NCI-H146 treated with DMSO at 0.1 percent for 48 hours (cell line): ENCODE measurements around the gene POLD4.

ENCODE experiments used
- DNase-seq: peaks from one replicate; lab custom pipeline; 2025; ENCODE audit not compliant: unreplicated experiment; lab: John Stamatoyannopoulos, UW

Gene POLD4

DNA sequence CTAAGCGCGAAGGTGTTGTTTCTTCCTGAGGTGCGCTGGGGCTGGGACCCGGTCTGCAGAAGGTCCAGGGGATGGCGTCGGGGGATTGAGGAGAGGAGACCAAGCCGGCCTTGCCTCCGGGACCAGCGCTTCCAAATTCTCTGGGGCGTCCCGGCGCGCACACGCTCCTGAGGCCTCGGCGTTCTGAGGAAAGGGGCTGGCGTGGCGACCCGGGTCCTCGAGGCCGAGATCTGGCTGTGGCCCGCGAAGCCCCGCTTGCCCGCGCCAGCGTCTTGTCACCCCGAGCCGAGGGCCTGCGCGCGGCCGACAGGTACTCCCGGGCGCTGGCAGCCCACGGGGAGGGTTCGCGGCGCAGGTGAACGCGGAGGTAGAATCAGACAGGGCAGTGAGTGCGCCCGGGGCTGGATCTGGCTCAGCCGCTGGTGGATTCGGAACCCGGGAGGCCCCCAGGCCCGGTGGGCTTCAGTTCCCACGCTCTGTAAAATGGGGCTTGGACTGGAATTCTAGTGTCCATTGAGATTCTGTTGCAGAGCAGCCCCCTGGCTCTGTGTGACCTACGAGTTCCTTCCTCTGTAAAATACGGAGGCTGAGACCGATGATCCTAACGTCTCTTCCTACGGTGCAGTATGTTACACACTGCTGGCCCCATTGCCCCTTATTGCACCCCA lies 35.3 kb downstream of the POLD4 start:
- no peak for DNase-seq

DNA sequence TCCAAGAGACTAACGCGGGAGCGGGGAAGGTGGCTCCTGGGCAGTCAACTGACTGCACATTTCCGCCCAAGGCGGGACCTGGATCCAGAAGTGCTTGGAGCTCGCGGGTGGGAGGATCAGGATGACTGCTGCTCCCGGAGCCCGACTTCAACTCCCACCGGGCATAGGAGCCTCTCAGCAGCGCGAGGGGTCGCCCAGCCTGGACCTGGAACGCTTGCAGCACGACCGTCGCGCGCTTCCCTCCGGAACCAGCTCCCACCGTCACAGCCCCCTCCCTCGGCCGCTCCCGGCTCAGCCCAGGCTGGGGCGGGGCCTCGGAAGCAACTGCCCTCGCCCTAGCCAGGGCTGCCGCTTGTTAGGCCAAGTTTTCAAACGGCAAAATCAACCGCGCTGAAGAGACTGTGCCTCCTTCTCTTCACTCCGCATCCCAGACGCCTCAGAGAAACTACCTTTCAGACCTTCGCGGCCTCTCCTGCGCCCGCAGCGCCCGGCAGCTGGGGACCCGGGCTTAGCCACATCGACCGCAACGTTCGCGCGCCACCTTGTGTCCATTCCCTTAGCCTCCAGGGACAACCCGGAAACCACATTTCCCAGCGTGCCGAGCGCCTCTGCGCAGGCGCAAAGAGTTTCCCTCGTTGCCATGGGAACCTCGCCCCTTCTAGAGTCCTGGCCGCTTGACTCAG lies 36.0 kb downstream of the POLD4 start:
- DNase-seq, result peak; percentile 98

DNA sequence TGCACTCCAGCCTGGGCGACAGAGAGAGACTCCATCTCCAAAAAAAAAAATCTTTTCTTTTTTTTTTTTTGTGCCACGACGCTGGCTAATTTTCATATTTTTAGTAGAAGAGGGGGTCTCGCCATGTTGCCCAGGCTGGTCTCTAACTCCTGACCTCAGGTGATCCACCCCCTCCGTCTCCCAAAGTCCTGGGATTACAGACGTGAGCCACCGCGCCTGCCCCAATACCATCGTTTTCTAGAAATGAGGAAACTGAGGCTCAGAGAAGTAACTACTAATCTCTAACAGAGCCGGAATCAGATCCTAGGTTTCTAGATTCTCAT lies 36.5 kb downstream of the POLD4 start:
- no peak for DNase-seq

DNA sequence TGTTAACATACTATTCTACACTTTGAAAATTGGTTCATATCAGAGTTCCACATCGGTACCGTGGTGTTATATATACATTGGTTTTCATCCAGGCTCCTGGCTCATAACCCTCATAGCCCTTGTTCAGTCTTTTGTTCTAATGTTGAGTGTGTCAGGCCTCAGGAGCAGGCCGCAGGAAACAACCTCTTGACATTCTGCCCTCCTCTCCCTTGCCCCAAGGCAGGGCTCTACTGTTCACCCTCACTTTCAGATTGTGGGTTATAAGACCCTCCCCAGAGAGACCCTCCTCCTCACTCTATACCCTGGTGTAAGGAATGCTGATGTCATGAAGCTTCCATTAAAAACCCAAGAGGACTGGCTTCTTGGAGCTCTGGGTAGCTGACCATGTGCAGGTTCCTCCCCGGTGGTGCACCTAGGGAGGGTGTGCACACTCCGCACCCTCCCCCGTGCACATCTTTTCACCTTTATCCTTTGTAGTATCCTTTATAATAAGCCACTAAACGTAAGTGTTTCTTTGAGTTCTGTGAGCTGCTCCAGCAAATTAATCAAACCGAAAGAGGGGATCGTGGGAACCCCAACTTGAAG lies 37.9 kb downstream of the POLD4 start:
- DNase-seq, result no peak

DNA sequence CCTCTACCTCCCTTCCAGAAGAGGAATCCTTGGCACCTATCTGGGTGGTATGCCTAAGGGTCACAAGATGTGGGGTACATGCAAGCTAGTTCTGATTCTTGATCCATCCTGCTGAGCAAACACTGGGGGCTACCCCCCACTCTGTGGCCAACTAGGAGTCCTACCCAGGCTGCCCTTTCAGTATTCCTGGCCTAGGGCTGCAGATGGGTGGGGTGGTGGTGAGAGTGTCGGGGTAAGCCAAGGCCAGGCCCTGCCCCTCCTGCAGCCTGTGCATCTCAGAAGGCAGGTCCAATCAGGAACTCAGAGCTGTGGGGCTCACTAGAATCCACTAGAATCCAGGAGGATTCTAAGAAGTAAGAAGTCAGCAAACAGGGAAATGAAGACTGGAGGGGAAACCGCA lies 39.1 kb downstream of the POLD4 start:
- no peak for DNase-seq

DNA sequence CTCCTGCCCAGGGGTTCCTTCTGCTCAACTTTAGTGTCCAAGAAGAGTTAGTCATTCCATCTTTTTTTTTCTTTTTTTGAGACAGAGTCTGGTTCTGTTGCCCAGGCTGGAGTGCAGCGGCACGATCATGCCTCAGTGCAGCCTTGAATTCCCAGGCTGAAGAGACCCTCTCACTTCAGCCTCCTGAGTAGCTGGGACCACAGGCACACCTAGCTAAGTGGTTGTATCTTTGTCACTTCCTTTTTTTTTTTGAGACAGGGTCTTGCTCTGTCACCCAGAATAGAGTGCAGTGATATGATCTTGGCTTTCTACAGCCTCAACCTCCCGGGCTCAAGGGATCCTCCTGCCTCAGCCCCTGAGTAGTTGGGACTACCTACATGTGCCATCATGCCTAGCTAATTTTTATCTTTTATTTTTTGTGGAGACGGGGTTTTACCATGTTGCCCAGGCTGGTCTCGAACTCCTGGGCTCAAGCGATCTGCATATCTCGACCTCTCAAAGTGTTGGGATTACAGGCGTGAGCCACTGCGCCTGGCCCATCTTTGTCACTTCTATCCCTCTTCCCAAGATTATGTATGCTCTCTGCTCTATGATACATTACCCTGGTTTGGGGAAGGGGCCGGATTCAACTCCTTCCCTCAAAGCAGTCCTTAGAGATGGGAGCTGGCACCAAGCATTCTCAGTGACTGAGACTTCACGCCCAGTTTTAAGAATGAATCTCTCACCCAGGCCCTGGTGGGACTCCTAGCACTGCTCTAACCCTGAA lies 40.0 kb downstream of the POLD4 start:
- no peak for DNase-seq

DNA sequence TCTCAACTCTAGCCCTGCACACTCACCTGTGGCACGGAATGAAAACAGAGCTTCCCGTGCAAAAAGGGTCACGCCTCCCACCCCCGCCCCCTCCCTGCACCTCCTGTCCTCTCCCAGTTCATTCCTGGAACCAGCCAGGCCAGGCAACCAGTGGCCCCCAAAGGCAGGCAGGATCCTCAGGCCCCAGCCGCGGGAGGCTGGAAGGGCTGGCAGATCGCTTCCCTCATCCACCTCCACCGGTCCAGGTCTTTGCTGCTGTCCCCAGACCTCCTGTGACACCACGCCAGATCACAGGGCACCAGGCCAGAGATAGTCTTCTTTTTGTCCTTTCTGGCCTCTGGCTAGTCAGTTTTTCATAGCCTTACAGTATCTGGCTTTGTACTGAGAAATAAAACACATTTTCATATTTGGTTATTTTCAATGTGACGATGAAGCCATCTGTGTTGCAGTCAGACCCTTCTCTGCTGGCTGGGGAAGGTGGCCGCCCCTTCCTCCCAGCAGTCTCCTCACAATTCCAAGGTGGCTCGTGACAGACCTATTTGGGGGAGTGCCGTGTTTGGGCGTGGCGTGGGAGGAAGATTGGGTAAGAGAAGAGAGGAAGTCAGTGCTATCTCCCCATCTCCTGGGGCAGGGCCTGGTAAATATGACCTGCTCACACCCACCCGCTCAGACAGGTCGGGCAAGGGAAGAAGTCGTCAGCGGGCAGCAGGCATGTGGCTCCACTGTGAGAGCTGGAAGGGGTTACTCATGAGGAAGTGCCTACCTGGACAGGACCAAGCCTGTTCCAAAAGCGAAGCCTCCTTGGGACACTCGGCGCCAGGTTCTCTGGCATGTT lies 40.9 kb downstream of the POLD4 start:
- no peak for DNase-seq

DNA sequence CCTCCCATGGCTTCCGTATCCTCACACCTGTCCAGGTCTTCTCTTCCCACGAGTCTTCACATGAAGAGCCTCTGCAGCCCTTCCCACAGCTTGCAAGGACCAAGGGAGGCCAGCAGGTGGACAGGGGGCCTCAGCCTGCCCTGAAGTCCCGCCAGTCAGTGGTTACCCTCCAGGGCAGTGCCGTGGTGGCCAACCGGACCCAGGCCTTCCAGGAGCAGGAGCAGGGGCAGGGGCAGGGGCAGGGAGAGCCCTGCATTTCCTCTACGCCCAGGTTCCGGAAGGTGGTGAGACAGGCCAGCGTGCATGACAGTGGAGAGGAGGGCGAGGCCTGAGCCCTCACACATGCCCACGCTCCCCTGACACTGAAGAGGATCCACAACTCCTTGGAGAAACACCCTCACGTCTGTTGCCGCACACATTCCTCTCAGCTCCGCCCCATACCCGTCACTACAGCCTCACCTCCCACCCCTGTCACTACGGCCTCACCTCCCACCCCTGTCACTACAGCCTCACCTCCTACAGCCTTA lies 41.7 kb downstream of the POLD4 start:
- DNase-seq, result no peak

DNA sequence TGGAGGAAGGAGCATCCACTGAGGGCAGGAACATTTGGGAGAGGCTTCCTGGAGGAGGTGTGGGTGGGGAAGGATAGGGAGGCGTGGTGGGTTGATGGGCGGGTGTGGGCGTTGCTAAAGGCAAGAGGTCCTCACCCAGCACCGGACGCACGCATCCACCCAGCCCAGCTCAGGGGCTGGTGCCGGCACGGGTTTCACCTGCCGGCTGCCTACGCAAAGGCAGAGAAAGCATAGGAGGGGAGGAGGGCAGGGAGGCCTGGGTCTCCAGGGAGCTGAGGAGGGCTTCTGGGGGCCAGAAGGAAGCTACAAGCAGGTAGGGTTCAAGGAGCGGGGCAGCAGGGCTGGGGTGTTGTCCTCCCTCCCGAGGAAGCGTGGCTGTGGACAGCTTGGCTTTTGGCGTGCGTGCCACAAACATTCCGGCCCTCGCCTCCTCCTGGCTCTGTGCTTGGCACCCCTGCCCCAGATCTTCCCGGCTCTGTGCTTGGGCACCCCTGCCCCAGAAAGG lies 42.2 kb downstream of the POLD4 start:
- DNase-seq, result no peak

DNA sequence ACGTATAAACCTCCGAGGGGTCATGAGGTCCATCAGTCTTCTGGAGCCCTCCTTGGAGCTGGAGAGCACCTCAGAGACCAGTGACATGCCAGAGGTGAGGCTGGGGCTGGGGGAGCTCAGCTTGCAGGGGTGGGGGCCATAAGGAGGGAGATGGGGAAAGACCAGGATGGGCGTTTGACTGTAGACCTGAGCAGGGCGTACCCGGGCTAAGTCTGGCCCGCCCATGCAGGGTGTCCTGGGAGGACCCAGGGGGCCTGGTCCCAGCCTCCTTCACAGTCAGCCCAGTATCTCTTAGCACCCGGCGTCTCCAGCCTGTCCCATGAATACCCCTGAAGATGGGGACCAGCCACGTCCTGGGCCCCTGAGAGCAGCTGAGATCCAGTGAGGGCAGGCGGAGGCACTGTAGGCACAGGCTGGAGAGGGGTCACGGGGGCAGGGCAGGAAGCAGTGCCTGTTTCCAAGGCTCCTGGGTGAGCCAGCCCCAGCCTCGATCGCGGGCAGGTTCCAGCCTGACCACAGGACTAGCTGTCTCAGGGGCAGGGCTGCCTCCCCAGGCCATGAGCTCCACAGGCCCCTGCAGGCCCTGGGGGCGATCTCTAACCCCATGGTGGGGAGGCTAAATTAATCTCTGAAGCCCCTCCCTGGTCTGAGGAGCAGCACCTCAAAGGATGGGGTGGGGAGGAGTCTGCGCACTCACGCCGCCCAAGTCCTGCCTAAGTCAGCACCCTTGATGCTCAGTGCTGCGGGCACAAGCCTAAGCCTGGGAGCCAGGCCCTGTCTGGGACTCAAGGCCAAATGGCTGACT lies 42.9 kb downstream of the POLD4 start:
- no peak for DNase-seq

DNA sequence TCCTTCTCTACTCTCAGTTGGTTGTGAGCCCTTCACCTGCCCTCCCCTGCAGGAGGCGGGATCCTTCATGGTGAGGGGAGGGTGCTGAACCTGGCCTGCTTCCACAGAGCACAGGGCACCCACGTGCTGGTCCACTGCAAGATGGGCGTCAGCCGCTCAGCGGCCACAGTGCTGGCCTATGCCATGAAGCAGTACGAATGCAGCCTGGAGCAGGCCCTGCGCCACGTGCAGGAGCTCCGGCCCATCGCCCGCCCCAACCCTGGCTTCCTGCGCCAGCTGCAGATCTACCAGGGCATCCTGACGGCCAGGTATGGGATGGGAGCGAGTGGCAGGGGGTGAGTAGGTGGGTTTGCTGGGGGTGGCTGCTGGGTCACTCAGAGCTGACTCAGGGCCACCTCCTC lies 43.7 kb downstream of the POLD4 start:
- no peak for DNase-seq

DNA sequence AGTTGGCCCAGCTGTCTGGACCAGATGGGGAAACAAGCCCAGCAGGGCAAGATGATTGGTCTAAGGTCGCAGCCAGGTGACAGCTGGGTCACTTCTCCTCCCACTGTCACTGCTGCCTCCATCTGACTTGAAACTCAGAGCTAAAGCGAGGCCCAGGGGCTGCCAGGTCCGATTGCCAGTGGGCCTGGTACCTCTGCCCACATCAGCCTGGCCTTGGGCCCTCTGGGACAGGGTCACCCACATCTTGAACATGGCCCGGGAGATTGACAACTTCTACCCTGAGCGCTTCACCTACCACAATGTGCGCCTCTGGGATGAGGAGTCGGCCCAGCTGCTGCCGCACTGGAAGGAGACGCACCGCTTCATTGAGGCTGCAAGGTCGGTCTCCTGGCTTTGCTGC lies 44.2 kb downstream of the POLD4 start:
- DNase-seq, result no peak

DNA sequence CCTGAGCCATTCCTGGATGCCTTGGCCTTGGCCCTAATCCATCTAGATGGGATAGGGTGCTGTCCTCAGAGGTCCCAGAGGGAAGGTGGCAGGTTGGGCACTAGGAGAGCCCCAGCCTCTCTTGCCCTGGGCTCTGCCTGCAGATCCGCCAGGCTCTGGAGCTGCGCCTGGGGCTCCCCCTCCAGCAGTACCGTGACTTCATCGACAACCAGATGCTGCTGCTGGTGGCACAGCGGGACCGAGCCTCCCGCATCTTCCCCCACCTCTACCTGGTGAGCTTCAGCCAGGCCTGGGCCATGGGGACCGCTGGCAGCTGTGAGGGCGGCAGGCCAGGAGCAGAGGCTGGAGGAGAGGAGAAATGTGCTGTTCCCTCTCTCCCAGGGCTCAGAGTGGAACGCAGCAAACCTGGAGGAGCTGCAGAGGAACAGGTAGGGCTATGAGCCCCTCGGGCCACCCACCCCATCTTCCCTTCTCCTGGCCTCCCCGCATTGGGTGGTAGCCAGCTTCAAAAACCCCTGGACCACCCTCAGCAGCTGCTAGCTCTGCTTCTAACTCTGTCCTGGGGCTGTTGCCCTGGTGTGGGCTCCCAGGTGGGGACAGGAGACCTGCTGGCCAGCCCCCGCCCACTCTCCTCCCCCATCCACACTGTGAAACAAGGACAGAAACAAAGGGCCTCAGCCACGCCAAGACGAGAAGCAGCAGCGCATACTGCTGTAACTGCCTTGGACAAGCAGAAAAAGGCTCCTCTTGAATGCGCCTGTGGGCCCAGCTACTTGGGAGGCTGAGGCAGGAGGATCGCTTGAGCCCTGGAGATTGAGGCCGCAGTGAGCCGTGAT lies 45.1 kb downstream of the POLD4 start:
- DNase-seq, result no peak

DNA sequence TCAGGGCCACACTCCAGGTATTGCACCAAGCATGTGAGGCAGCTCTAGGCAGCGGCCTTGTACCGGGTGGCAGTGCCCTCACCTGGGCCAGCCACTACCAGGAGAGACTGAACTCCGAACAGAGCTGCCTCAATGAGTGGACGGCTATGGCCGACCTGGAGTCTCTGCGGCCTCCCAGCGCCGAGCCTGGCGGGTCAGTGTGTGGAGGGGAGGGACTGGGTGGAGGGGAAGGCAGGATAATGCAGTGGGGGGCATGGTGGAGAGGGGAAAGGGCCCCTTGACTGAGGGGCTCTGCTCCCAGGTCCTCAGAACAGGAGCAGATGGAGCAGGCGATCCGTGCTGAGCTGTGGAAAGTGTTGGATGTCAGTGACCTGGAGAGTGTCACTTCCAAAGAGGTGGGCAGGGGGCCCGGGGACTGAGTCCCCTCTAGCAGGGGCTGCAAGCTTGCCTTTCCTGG lies 45.8 kb downstream of the POLD4 start:
- DNase-seq, result no peak

DNA sequence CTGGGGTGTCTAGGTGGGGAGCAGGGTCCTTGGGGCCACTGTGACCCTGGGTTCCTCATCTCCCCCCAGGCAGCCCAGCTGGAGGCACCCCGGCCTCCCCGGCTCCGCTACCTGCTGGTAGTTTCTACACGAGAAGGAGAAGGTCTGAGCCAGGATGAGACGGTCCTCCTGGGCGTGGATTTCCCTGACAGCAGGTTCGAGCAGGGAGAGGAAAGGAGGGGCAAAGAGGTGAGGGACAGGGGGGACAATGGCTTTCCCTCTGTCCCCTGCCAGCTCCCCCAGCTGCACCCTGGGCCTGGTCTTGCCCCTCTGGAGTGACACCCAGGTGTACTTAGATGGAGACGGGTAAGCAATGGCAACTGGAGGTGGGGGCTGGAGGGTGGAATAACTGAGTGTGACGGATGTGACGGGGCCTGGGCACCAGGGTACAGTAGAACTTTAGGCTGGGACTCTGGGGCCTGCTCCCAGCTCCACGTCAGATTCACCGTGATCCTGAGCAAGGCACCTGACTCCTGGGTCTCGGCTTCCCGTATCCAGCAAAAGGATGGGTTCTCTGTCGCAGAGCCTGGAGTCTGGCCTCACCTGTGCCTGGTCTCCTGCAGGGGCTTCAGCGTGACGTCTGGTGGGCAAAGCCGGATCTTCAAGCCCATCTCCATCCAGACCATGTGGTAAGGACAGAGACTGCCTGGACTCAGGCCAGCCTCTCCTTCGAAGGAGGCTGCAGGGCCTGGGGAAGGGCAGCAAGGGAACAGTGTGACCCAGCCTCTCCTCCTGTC lies 46.4 kb downstream of the POLD4 start:
- no peak for DNase-seq

DNA sequence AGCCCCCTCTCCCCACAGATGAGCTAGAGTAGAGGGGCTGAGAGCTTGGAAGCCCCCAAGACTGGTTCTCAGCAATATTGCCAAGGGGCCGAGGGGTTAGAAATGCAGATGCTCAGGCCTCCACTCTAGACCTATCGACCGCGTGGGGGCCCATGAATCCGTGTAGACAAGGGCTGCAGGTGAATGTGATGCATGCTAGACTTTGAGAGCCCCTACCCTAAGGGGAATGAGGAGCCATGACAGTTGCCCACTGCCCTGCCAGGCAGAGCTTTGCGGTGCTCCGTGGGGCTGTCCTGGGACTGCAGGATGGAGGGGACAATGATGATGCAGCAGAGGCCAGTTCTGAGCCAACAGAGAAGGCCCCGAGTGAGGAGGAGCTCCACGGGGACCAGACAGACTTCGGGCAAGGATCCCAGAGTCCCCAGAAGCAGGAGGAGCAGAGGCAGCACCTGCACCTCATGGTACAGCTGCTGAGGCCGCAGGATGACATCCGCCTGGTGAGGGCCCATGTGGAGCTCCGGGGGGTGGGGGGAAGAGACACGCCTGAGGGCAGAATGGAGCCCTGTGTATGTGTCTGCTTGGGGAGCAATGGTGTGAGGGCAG lies 48.7 kb downstream of the POLD4 start:
- no peak for DNase-seq

DNA sequence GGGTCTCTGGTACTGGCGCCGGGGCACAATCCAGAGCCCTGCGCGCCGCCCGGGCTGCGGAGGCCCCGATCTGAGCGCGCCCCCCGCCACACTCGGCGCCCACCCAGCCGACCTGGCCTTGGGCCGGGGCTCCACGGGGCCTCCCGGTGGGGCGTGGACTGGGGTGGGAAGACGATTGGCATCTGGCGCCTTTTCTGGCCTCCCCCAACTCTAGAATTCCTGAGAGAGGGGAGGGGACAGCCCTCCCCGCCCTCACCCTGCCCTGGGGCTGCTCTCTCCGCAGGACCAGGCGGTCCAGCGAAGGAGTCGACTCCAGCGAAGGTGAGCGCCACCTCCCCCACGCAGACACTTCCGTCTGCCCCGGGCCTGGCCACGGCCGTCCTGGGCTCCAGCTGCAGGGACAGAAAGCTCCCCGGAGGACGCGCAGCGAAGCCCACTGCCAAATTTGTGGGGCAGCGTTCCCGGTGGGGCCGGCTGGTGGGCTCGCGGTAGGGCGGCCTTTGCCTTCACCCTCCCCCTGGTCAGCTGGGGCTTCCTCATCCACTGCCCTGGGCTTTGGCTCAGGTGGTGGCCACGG lies 49.4 kb downstream of the POLD4 start:
- DNase-seq, result peak; percentile 47
